Measurements from ENCODE around the gene SF3A1. TPM values are rescaled to one million over a fixed set of nuclear protein-coding genes. Genes with fewer than 3 reads are reported as not detected.
A peak's percentile ranks its signal among the peaks of the same experiment; 100 is the strongest.

SF3A1 gene
- total RNA-seq, result 10 to 100 TPM; 19.6 to 41.6 TPM
- polyA plus RNA-seq, result 10 to 100 TPM; 22.7 to 25.0 TPM

- TF ChIP-seq, protein P1, sequence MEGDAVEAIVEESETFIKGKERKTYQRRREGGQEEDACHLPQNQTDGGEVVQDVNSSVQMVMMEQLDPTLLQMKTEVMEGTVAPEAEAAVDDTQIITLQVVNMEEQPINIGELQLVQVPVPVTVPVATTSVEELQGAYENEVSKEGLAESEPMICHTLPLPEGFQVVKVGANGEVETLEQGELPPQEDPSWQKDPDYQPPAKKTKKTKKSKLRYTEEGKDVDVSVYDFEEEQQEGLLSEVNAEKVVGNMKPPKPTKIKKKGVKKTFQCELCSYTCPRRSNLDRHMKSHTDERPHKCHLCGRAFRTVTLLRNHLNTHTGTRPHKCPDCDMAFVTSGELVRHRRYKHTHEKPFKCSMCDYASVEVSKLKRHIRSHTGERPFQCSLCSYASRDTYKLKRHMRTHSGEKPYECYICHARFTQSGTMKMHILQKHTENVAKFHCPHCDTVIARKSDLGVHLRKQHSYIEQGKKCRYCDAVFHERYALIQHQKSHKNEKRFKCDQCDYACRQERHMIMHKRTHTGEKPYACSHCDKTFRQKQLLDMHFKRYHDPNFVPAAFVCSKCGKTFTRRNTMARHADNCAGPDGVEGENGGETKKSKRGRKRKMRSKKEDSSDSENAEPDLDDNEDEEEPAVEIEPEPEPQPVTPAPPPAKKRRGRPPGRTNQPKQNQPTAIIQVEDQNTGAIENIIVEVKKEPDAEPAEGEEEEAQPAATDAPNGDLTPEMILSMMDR (IDR thresholded peaks at IDR 0.05; ENCODE audit: low read depth, low read length, missing input control), result no peak
- TF ChIP-seq ZBTB33 (IDR thresholded peaks at IDR 0.05), result no peak
- TF ChIP-seq JUND (IDR thresholded peaks at IDR 0.05), result no peak
- peak; percentile 98 for TF ChIP-seq YY1 (IDR thresholded peaks at IDR 0.05)
- TF ChIP-seq EGR1 (IDR thresholded peaks at IDR 0.05; ENCODE audit: low read depth in 2 of 2), result no peak
- TF ChIP-seq, protein P2, sequence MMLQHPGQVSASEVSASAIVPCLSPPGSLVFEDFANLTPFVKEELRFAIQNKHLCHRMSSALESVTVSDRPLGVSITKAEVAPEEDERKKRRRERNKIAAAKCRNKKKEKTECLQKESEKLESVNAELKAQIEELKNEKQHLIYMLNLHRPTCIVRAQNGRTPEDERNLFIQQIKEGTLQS (IDR thresholded peaks at IDR 0.05), result no peak
- no peak for TF ChIP-seq FOXA2 (IDR thresholded peaks at IDR 0.05)
- peak; percentile 44 to 50 for TF ChIP-seq RAD21 (IDR thresholded peaks at IDR 0.05)
- peak; percentile 50 to 92 for TF ChIP-seq GABPA (IDR thresholded peaks at IDR 0.05 in 1 of 2, conservative IDR thresholded peaks at IDR 0.05 in 1 of 2)
- no peak for TF ChIP-seq HNF4G (IDR thresholded peaks at IDR 0.05)
- TF ChIP-seq TAF1 (conservative IDR thresholded peaks at IDR 0.05), result no peak
- TF ChIP-seq NR2F2 (IDR thresholded peaks at IDR 0.05), result no peak
- TF ChIP-seq SP1 (IDR thresholded peaks at IDR 0.05), result peak; percentile 15
- no peak for TF ChIP-seq RXRA (IDR thresholded peaks at IDR 0.05)
- TF ChIP-seq MAX (IDR thresholded peaks at IDR 0.05), result no peak
- TF ChIP-seq HNF4A (conservative IDR thresholded peaks at IDR 0.05), result no peak
- TF ChIP-seq REST (IDR thresholded peaks at IDR 0.05), result peak; percentile 79
- TF ChIP-seq FOXA1 (IDR thresholded peaks at IDR 0.05), result no peak
- Histone ChIP-seq H3K27ac (ENCODE audit: low read depth in 1 of 2, low read length in 2 of 2) (peak within 1 kb of the TSS; percentile 97 to 100), H3K27me3 (ENCODE audit: control insufficient read depth in 4 of 4, insufficient read depth in 4 of 4, low read length in 3 of 4) (no peaks in the 10 kb centered on the region), H3K36me3 (ENCODE audit: control insufficient read depth in 4 of 4, insufficient read depth in 3 of 4, low read depth in 1 of 4, low read length in 3 of 4) (peaks cover 9 to 14% (median 13%) of the 10 kb centered on the region in 4 donors), H3K4me1 (ENCODE audit: control insufficient read depth in 4 of 4, insufficient read depth in 4 of 4, low read length in 3 of 4) (peaks cover 6 to 32% (median 26%) of the 10 kb centered on the region in 4 donors), H3K9me3 (ENCODE audit: control insufficient read depth in 4 of 4, low read length in 3 of 4) (no peaks in the 10 kb centered on the region), H3K4me3 (ENCODE audit: low read depth in 1 of 3, low read length in 3 of 3) (peak within 1 kb of the TSS; percentile 78 to 88 (median 80)), H3K9ac (ENCODE audit: low read depth in 1 of 2, low read length in 2 of 2) (peak within 1 kb of the TSS; percentile 82 to 86)
- peak; percentile 89 for DNase-seq (ENCODE audit: low spot score)
- WGBS, result under 1% methylated on average over 91 of the region's 91 CpGs
Observed at GRCh38 chr22:30356449-30357235, at the start of gene SF3A1, which contains the start of gene CCDC157. Gene SF3A1 (minus strand): TSS chr22:30356894. CDS start chr22:30356792, 102 bp downstream. Gene CCDC157 (plus strand): TSS chr22:30357007. CDS start chr22:30366001, 8,994 bp downstream.

Data from liver (tissue), 9 donors.